Tibial nerve (tissue), 4 donors: ENCODE data around the gene LCN9. TPM values are rescaled to one million over a fixed set of nuclear protein-coding genes. Genes with fewer than 3 reads are reported as not detected.

Experiments used
- DNase-seq, 2 donors: peaks; one replicate each; pipeline ENCODE4 v3.0.0-alpha.2; 2019; ENCODE audit warnings: low spot score in 2 of 2
- H3K27ac ChIP-seq, 4 donors: fragments of 200-600 bp; sonication (generic) in 3 of 4; one replicate each; pipeline ENCODE4 v1.5.1; 2017 to 2019; ENCODE audit warnings: mild to moderate bottlenecking in 1 of 4
- H3K27me3 ChIP-seq, 2 donors: fragments of 200-600 bp; sonication (generic) in 1 of 2; one replicate each; pipeline versions ENCODE4 v1.5.1 to v1.6.0; 2017 to 2019
- H3K36me3 ChIP-seq, 3 donors: fragments of 200-600 bp; sonication (generic); one replicate each; pipeline ENCODE4 v1.5.1; 2018 to 2019
- H3K4me1 ChIP-seq, 4 donors: fragments of 200-600 bp; sonication (generic) in 3 of 4; one replicate each; pipeline ENCODE4 v1.5.1; 2017 to 2019
- H3K4me3 ChIP-seq, 4 donors: fragments of 200-600 bp; sonication (generic) in 3 of 4; one replicate each; pipeline ENCODE4 v1.5.1; 2017 to 2019; ENCODE audit warnings: mild to moderate bottlenecking in 1 of 4, moderate library complexity in 1 of 4
- H3K9me3 ChIP-seq, 4 donors: fragments of 200-600 bp; sonication (generic) in 3 of 4; one replicate each; pipeline ENCODE4 v1.5.1; 2017 to 2019
- CTCF ChIP-seq, 5 experiments: fragments of 200-600 bp in 3 of 5; fragments of 450-650 bp in 2 of 5; sonication (generic) in 3 of 5; IDR thresholded peaks; one replicate each; pipeline ENCODE4 v1.5.1; 2016 to 2019; ENCODE audit warnings: antibody characterized with exemption in 5 of 5, mild to moderate bottlenecking in 3 of 5, moderate library complexity in 2 of 5
- EP300 ChIP-seq, 2 donors: sonication (generic); formaldehyde crosslinking; IDR thresholded peaks; one replicate each; pipeline ENCODE4 v1.6.1; 2017; ENCODE audit warnings: antibody characterized with exemption in 2 of 2, mild to moderate bottlenecking in 1 of 2
- POLR2A ChIP-seq, 2 donors: fragments of 450-650 bp; IDR thresholded peaks; one replicate each; pipeline ENCODE4 v1.6.1; 2017; ENCODE audit warnings: antibody characterized with exemption in 2 of 2, mild to moderate bottlenecking in 2 of 2, moderate library complexity in 2 of 2
- WGBS, 2 donors: methylation state at CpG; one replicate each; pipeline ENCODE4 v1.1.5; 2018; 5-methylcytosine and 5-hydroxymethylcytosine counted together
- total RNA-seq, 4 donors: library from RNA; depleted of rRNA; stranded (reverse); fragments of >200 nt; gene quantifications; one replicate each; pipeline ENCODE4 v1.1.0, GENCODE V29; 2016

The LCN9 gene
- total RNA-seq, 4 donors from 2014 or later, result not detected

- Histone ChIP-seq H3K36me3 (no peaks in the 10 kb centered on the region), H3K4me1 (no peaks in the 10 kb centered on the region), H3K4me3 (no peak overlapping the region), H3K9me3 (peaks cover 0 to 51% (median 2%) of the 10 kb centered on the region in 4 donors), H3K27me3 (no peaks in the 10 kb centered on the region), H3K27ac (no peak overlapping the region)
- no peak for DNase-seq
- WGBS, 2 donors, result 77 to 85% methylated on average over 10 of the region's 10 CpGs
- no peak for TF ChIP-seq EP300 (IDR thresholded peaks at IDR 0.05)
- no peak for TF ChIP-seq CTCF (IDR thresholded peaks at IDR 0.05)
- no peak for TF ChIP-seq POLR2A (IDR thresholded peaks at IDR 0.05)
Observed at GRCh38 chr9:135648494-135649410, 14.4 kb upstream of the LCN9 start.

DNA sequence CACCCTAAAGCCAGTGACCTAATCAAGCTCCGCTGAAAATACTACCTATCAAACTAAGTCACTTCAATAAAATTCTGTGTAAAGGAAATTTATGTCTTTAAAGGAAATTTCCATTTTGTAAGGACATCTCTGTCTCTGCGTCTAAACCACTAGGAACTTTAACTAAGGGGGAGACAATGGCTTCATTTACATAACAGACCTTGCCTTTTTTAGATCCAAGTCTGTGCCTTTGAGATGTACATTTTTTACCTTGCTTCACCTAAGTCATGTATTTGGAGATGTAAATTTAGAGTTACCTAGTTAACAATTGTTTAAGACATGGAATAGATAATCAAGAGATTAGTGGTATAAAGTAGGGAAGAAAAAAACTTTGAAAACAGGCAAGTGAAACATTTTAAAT is 13.6 kb upstream of the LCN9 start:
- DNase-seq, result no peak
- Histone ChIP-seq H3K27me3 (no peaks in the 10 kb centered on the region), H3K4me3 (no peak overlapping the region), H3K36me3 (no peaks in the 10 kb centered on the region), H3K4me1 (no peaks in the 10 kb centered on the region), H3K27ac (no peak overlapping the region), H3K9me3 (peaks cover 0 to 43% (median 2%) of the 10 kb centered on the region in 4 donors)
- 63 to 66% methylated on average over 2 of the region's 2 CpGs for WGBS, 2 donors
- TF ChIP-seq POLR2A (IDR thresholded peaks at IDR 0.05) (no peak), CTCF (IDR thresholded peaks at IDR 0.05) (no peak), EP300 (IDR thresholded peaks at IDR 0.05) (no peak)

DNA sequence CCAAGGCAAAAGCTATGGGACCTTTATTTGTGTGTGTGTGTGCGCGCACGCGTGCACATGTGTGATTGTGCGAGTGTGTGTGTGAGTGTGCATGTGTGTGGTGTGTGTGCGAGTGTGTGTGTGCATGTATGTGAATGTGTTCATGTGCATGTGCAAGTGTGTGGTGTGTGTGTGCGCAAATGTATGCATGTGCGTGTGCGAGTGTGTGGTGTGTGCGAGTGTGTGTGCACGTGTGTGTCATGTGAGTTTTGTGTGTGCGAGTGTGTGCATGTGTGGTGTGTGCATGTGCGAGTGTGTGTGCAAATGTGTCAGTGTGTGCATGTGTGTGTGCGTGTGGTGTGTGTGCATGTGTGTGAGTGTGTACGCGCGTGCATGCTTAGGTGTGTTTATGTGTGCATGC is 12.7 kb upstream of the LCN9 start:
- H3K4me3 ChIP-seq, result no peak overlapping the region
- H3K9me3 ChIP-seq, result peaks cover 0 to 34% (median 2%) of the 10 kb centered on the region in 4 donors
- DNase-seq, result no peak
- no peak overlapping the region for H3K27ac ChIP-seq
- H3K27me3 ChIP-seq, result peaks cover 0 to 5% of the 10 kb centered on the region in 2 donors
- H3K4me1 ChIP-seq, result no peaks in the 10 kb centered on the region
- H3K36me3 ChIP-seq, result no peaks in the 10 kb centered on the region
- TF ChIP-seq POLR2A (IDR thresholded peaks at IDR 0.05) (no peak), CTCF (IDR thresholded peaks at IDR 0.05) (no peak), EP300 (IDR thresholded peaks at IDR 0.05) (no peak)
- 89 to 93% methylated on average over 17 of the region's 17 CpGs for WGBS, 2 donors

DNA sequence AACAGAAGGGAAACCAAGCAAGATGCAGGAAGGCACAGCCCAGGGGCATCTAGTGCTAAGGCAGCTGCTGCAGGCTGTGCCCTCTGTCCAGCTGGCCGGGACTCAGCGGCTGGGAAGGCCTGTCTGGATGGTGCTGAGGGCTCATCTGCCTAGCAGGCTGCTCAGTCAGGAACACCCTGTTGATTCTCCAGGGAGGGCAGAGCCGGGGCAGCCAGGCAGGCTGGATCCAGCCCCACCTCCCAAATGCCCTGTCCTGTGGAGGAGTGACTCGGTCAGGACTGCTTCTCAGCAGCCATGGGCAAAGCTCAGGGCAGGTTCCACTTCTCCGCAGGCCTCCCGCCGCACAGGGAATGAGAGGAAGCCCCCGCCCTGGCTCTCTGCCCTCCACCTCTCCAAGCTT is 7.8 kb upstream of the LCN9 start:
- no peaks in the 10 kb centered on the region for H3K9me3 ChIP-seq
- 71 to 82% methylated on average over 8 of the region's 8 CpGs for WGBS, 2 donors
- no peak overlapping the region for H3K4me3 ChIP-seq
- H3K27me3 ChIP-seq, result peaks cover 0 to 8% of the 10 kb centered on the region in 2 donors
- TF ChIP-seq EP300 (IDR thresholded peaks at IDR 0.05) (no peak), POLR2A (IDR thresholded peaks at IDR 0.05) (no peak), CTCF (IDR thresholded peaks at IDR 0.05) (no peak)
- DNase-seq, result no peak
- no peaks in the 10 kb centered on the region for H3K4me1 ChIP-seq
- no peak overlapping the region for H3K27ac ChIP-seq
- no peaks in the 10 kb centered on the region for H3K36me3 ChIP-seq

DNA sequence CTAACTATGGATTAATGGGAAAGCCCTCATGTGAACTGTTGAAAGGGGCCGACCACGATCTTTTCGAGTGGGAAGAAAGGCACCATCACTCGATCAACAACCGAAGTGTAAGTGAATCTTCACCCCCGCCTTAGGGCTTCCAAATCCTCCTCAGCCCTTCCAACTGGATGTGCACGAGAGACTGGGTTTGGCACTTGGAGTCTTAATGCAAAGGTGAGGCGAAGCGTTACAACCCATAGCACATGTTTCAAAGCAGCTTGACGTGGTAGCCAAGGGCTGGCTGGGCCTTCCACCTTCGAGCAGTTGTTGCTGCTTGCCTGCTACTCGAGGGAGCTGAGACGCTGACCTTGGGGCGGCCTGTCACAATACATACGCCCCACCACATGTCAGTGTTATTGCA is 5.7 kb upstream of the LCN9 start:
- Histone ChIP-seq H3K36me3 (no peaks in the 10 kb centered on the region), H3K4me3 (no peak overlapping the region), H3K9me3 (no peaks in the 10 kb centered on the region), H3K27ac (no peak overlapping the region), H3K4me1 (no peaks in the 10 kb centered on the region), H3K27me3 (peaks cover 0 to 8% of the 10 kb centered on the region in 2 donors)
- TF ChIP-seq CTCF (IDR thresholded peaks at IDR 0.05), result no peak
- no peak for TF ChIP-seq POLR2A (IDR thresholded peaks at IDR 0.05)
- TF ChIP-seq EP300 (IDR thresholded peaks at IDR 0.05), result no peak
- WGBS, 2 donors, result 83 to 85% methylated on average over 15 of the region's 15 CpGs
- DNase-seq, result no peak
